ENCODE measurements around the gene MRPL53. TPM values are rescaled to one million over a fixed set of nuclear protein-coding genes. Genes with fewer than 3 reads are reported as not detected.

The MRPL53 gene
- total and polyA plus RNA-seq, 2 of the 8 experiments (the other 6 are each of a cell fraction or from before 2014, with no cell fraction given): 36.6 to 46.3 TPM

DNA sequence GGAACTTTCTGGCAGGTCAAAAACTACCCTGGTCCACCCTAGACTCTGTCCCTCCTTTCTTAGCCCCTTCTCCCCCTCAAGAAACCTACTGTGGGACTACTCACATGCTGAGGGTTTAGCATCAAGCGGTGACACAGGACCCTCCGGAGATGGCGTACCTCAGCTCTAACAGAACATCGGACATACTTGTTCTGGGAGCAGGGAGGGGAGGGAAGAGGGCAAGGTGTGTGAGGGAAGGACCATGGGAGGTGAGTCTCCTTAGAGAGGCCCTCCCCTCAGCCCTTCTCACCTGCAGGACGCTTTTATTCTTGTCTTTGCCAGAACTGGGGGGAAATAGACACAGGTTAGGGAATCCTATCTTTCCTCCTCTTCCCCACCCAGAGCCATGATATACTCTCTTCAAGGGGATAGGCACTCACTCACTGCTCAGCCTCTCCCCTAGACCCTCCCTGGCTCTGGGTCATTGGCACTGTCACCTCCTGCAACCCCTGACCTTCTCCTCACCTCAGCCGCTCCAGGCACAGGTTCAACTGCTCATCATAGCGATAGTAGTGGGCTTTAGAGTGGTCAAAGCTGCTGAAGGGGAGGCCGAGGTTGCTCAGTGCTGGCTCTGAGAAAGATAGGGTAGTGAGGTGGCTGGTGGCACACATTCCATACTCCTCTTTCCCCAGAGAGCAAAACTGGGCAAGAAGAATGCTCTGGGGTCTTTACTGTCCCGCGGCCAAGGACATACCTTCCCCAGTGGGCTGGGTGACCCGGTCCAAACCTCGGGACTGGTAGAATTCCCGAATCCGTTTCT is 33.2 kb upstream of the MRPL53 start (continued):
- TF ChIP-seq FOSL1 (IDR thresholded peaks at IDR 0.05; ENCODE audit: insufficient read depth, low read depth, low read length): no peak
- no peak for TF ChIP-seq KDM5A (IDR thresholded peaks at IDR 0.05; ENCODE audit: low read length)
